Stimulated activated CD8-positive, alpha-beta memory T cell treated with anti-CD3 and anti-CD28 coated beads, Interleukin-2, amount 100 ng/mL, for 1 hour (primary cell): ENCODE data around the gene IDUA.

Source experiments
- DNase-seq, 2 donors: peaks; one replicate each; pipeline ENCODE4 v3.0.0-alpha.2; 2020; ENCODE audit warnings: low read depth in 2 of 2

Gene IDUA

GRCh38 chr4:956531-957230, 30.2 kb upstream of the IDUA start:
- no peak for DNase-seq

- DNase-seq = no peak
Observed at GRCh38 chr4:957231-957580, 29.6 kb upstream of the IDUA start.

- no peak for DNase-seq
Observed at GRCh38 chr4:957581-958313, 29.1 kb upstream of the IDUA start.

DNA sequence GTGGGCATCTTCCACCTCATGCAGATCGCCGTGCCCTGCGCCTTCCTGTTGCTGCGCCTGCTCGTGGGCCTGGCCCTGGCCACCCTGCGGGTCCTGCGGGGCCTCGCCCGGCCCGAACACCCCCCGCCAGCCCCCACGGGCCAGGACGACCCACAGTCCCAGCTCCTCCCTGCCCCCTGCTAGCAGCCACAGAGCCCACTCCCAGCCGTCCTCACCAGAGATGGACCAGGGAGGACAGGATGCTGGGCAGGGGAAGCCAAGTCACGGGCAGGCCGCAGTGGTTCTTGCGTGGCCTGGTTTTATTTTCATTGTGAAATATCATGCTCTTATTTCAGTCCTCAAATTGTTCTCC, 28.6 kb upstream of the IDUA start:
- DNase-seq = no peak

GRCh38 chr4:958696-959337, 28.0 kb upstream of the IDUA start:
- no peak for DNase-seq

- no peak for DNase-seq
Observed at GRCh38 chr4:959338-960139, 27.3 kb upstream of the IDUA start.

GRCh38 chr4:960140-960635, 26.7 kb upstream of the IDUA start:
- no peak for DNase-seq

DNA sequence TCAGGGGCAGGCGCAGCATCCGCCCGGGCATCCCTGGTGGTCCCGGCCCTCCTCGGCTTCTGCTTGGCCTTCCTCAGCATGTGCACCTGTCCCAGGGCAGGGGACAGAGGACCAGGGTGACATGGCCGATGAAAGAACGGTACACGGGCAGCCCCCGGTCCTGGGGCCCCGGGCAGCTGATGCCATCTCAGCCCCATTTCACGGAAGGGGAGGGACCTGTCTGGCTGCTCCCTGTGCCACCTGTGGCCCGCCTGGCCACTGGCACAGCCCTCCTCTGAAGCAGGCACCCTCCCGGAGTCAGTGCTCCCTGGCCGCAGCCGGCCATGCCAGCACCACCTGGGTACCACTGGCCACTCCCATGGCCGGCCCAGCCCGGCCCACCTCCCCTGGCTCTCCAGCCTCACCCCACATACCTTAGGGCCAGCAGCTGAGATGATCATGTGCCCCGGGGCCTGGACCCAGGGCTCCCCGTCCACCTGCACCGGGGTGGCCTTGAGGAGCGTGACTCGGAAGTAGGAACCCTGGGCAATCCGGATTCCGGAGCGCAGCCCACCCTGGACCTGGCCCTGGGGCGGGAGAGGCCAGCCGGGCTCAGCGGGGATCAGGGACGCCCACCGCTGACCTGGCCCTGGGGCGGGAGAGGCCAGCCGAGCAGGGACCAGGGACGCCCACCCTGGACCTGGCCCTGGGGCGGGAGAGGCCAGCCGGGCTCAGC, 26.1 kb upstream of the IDUA start:
- no peak for DNase-seq

DNA sequence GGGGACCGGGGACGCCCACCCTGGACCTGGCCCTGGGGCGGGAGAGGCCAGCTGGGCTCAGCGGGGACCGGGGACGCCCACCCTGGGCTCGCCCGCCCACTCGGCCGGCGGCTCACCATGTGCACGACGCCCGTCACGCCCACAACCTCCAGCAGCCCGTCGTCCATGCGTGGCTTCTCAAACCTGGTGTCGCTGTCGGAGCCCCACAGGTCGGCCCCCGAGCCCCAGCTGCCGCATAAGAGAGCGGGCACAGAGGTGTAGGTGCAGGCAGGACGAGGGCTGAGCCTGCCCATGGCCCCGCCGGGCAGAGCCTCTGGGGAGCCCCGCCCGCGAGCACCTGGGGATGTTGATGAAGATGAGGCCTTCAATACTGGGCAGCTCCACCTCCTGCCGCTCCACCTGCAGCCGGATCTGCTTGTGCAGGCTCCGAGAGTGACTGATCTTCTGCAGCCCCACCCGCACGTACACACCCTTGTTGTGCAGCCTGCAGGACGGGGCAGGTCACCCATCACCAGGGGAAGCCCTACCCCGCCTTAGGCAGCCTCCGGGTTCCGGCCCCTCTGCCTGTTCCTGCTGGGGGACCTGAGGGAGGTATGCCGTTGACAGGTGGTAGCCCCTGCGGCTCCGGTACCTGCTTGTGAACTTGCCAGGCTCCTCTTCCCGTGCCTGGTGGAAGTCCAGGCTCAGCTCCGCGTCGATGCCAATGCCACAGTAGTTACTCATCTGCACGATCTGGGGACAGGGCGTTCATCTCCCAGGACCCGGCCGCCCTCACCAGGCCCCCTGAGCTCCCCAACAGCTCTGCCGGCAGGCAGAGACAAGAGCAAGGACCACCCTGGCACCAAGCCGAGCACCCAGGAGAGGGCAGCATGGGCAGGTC, 25.3 kb upstream of the IDUA start:
- no peak for DNase-seq

GRCh38 chr4:962231-963208, 24.3 kb upstream of the IDUA start:
- DNase-seq = no peak

DNA sequence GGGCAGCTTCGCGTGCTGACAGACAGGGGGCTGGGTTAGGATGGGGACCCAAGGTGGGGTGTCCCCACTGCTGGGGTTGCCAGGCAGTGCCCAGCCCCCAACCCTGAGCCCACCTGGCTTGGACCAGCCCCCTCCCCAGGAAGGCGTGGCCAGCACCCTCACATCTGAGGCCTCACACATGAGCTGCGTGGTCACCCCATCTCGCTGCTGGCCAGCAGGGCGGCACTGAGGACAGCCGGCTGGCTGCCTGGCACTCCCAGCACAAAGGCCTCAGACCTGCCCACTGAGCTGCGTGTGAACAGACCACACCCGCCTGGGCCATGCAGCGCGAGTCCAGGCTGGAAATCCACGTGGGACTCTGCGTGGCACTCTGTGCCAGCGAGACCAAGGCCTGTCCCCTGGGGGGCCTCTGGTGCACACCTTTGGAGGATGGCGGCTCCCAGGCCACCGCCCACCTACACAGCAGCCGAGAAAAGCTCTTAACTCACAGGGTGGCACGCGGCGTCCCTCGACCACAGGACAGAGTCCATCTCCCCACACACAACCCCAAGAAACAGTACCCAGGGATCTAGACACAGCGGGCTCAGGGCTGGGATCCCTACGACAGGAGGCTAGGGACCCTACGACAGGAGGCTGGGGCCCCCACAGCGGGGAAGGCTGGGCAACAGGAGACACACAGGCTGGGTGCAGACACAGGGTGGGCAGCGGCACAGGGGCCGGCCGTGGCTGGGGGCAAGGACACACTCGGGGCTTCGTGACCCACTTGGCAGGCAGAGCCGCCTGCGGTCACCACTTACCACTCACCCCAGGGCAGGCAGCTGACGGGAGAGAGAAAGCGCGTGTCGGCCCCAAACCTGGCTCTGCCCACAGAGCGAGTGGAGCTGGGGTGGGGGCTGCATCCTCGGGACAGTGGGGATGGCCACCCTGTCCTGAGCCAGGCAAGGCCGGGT, 23.3 kb upstream of the IDUA start:
- DNase-seq = no peak

GRCh38 chr4:964346-965025, 22.4 kb upstream of the IDUA start:
- DNase-seq = no peak

- DNase-seq = no peak
Observed at GRCh38 chr4:965048-965765, 21.6 kb upstream of the IDUA start.

- no peak for DNase-seq
Observed at GRCh38 chr4:965766-966134, 21.1 kb upstream of the IDUA start.

DNA sequence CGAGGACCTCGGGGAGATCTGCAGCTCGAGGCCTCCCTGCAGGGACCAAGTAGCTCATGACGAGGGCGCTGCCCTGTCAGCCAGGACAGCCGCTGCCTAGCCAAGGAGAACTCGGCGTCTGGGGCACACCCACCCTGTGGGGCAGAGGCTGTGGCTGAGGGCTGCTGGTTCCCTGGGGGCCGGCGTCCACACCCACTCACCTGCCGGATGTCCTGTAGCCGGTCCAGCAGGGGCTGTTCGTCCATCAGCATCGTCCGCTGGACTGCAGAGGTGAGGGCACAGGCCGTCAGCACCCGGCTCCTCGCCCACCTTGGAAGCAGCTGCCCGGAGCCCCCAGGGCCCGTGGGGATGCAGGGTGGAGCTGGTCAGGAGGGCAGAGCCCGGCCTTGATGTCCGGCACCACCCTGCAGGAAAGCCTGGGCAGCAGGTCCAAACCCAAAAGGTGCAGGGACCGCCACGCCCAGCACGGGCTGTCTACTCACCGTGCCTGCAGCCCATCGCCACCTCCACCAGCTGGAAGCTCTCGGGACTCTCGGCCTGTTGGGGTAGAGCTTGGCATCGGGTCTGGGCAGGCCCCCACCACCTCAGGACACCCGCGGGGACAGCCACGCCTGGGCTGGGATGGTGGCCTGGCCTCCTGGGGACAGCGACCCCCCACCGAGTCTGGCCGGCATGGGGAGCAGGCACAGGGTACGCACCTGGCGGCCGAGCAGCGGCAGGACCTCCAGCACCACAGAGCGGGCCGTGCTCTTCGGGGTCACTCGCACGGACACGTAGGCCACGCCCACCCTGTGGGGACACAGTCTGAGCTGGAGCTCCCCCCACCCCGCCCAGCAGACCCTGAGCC, 20.4 kb upstream of the IDUA start:
- no peak for DNase-seq
